Measurements from ENCODE around the gene ACAP1. TPM values are rescaled to one million over a fixed set of nuclear protein-coding genes. Genes with fewer than 3 reads are reported as not detected.
"Not testable (repeated sequence)": the region's sequence is repeated elsewhere in the genome, so short reads cannot be mapped to it uniquely, and the experiment has no call there.

ACAP1 gene
- total RNA-seq, 1 donor from 2014 or later: 12.0 TPM

DNA sequence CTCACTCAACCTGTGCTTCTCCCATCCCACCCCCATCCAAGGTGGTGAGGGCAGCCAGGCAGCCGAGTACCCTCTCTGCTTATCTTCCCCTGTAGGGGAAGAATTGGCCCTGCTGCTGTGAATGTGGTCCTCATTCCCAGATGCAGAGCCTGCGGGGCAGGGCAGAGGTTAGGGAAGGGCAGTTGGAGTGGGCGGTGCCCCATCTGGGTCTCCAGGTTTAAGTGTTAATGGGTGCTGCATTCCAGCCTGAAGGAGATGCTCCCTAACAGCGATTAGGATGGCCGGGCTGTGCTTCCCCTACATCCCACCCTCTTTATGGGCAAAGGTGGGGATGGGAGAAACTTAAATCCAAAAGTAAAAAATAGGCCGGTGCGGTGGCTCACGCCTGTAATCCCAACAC is 30.8 kb downstream of the ACAP1 start:
- Histone ChIP-seq H3K4me1 (no peaks in the 10 kb centered on the region), H3K36me3 (no peaks in the 10 kb centered on the region), H3K4me3 (no peak overlapping the region), H3K27me3 (no peaks in the 10 kb centered on the region), H3K9me3 (no peaks in the 10 kb centered on the region), H3K27ac (no peak overlapping the region)
- TF ChIP-seq, protein P1, sequence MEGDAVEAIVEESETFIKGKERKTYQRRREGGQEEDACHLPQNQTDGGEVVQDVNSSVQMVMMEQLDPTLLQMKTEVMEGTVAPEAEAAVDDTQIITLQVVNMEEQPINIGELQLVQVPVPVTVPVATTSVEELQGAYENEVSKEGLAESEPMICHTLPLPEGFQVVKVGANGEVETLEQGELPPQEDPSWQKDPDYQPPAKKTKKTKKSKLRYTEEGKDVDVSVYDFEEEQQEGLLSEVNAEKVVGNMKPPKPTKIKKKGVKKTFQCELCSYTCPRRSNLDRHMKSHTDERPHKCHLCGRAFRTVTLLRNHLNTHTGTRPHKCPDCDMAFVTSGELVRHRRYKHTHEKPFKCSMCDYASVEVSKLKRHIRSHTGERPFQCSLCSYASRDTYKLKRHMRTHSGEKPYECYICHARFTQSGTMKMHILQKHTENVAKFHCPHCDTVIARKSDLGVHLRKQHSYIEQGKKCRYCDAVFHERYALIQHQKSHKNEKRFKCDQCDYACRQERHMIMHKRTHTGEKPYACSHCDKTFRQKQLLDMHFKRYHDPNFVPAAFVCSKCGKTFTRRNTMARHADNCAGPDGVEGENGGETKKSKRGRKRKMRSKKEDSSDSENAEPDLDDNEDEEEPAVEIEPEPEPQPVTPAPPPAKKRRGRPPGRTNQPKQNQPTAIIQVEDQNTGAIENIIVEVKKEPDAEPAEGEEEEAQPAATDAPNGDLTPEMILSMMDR (IDR thresholded peaks at IDR 0.05): no peak
- no peak for DNase-seq (ENCODE audit: low spot score in 2 of 2)
- intact Hi-C loops (cut with DNase I): no loop called here

DNA sequence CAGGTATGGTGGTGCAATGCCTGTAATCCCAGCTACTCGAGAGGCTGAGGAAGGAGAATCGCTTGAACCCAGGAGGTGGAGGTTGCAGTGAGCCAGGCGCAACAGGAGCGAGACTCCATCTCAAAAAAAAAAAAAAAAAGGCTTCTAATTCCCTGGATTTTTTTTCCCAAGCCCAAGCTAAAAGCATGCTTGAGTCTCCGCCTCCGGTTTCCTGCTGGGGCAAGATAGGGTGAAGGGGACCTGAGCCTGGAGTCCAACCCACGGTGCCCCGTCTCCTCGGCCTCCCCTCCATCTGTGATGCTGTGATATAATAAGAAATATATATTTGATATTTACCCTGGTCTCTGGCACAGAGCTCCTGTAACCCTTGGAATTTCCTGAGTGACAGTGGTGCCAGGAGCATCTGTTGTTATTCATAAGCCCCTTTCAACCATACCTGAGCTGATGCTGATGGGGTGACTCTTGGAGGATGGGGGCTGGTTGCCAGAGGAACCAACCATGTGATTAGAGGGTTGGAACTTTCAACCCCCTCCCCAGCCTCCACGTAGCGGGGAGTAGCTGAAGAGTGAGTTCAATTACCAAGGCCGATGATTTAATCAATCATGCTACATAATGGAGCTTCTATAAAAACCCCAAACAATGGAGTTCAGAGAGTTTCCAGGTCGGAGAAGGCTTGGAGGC is 31.7 kb downstream of the ACAP1 start:
- no peaks in the 10 kb centered on the region for H3K27me3 ChIP-seq
- intact Hi-C loops (cut with DNase I): no loop called here
- H3K27ac ChIP-seq: no peak overlapping the region
- H3K9me3 ChIP-seq: no peaks in the 10 kb centered on the region
- H3K4me1 ChIP-seq: no peaks in the 10 kb centered on the region
- H3K4me3 ChIP-seq: no peak overlapping the region
- no peak for DNase-seq (ENCODE audit: low spot score in 2 of 2)
- no peaks in the 10 kb centered on the region for H3K36me3 ChIP-seq
- TF ChIP-seq, protein P1 (IDR thresholded peaks at IDR 0.05): no peak

DNA sequence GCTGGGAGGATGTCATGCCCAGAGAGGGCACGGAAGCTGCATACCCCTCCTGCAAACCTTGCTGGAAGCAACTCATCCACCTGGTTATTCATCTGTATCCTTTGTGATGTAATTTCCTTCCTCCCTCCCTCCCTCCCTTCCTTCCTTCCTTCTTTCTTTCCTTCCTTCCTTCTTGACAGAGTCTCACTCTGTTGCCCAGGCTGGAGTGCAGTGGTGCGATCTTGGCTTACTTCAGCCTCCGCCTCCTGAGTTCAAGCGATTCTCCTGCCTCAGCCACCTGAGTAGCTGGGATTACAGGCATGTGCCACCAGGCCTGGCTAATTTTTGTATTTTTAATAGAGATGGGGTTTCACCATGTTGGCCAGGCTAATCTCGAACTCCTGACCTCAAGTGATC is 32.3 kb downstream of the ACAP1 start:
- H3K36me3 ChIP-seq; H3K27me3 ChIP-seq; H3K9me3 ChIP-seq; H3K27ac ChIP-seq; intact Hi-C loops (cut with DNase I); H3K4me1 ChIP-seq; DNase-seq (ENCODE audit: low spot score in 2 of 2); H3K4me3 ChIP-seq: not testable (repeated sequence)

DNA sequence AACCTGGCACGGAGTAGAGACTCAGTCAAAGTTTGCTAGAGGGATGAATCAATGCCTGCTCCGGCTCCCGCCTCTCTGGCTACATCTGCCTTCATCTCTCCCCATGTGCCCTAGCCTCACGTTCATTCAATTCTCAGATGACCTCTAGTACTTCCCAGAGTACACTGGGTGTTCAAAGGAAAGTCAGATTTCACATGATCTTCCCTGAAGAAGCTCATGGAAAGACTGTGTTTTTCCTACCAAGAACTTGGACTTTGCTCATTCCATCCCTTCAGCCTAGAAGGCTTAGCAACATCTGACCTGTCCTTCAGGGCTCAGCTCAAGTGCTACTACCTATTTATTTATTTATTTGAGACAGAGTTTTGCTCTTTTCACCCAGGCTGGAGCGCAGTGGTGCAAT is 33.5 kb downstream of the ACAP1 start:
- Histone ChIP-seq H3K4me3 (no peak overlapping the region), H3K36me3 (no peaks in the 10 kb centered on the region), H3K9me3 (no peaks in the 10 kb centered on the region), H3K4me1 (no peaks in the 10 kb centered on the region), H3K27me3 (no peaks in the 10 kb centered on the region), H3K27ac (no peak overlapping the region)
- no peak for DNase-seq (ENCODE audit: low spot score in 2 of 2)
- TF ChIP-seq, protein P1 (IDR thresholded peaks at IDR 0.05): no peak
- intact Hi-C loops (cut with DNase I): no loop called here

DNA sequence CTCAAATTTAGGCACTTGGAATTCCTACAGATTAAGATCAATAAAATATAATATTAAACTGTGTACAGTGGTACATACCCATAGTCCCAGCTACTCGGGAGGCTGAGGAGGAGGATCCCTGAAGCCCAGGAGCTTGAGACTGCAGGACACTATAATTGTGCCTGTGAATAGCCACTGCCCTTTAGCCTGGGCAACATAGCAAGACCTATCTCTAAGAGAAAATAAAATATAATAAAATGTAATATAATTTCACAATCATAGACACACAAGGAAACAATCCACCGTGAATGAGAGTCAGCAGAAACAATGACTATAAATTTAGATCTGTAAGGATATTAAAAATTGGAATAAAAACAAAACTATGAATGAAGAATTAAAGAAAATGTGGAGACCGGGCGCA is 34.5 kb downstream of the ACAP1 start:
- no peak for DNase-seq (ENCODE audit: low spot score in 2 of 2)
- no peak overlapping the region for H3K27ac ChIP-seq
- no peak overlapping the region for H3K4me3 ChIP-seq
- no peaks in the 10 kb centered on the region for H3K36me3 ChIP-seq
- H3K9me3 ChIP-seq: no peaks in the 10 kb centered on the region
- H3K27me3 ChIP-seq: no peaks in the 10 kb centered on the region
- no peaks in the 10 kb centered on the region for H3K4me1 ChIP-seq
- TF ChIP-seq, protein P1 (IDR thresholded peaks at IDR 0.05): no peak
- intact Hi-C loops (cut with DNase I): no loop called here

DNA sequence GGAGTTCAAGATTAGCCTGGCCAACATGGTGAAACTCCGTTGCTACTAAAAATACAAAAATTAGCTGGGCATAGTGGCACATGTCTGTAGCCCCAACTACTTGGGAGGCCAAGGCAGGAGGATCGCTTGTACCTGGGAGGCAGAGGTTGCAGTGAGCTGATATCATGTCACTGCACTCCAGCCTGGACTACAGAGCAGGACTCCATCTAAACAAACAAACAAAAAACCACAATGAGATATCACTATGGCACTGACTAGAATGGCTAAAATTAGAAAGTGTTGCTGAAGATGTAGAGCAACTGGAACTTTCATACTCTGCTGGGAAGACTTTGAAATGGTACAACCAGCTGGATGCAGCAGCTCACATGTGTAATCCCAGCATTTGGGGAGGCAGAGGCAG is 38.0 kb downstream of the ACAP1 start:
- Histone ChIP-seq H3K36me3 (no peaks in the 10 kb centered on the region), H3K27ac (no peak overlapping the region), H3K27me3 (no peaks in the 10 kb centered on the region), H3K4me3 (no peak overlapping the region), H3K9me3 (no peaks in the 10 kb centered on the region), H3K4me1 (no peaks in the 10 kb centered on the region)
- intact Hi-C loops (cut with DNase I): no loop called here
- no peak for DNase-seq (ENCODE audit: low spot score in 2 of 2)
- TF ChIP-seq, protein P1 (IDR thresholded peaks at IDR 0.05): no peak
